ENCODE data around the gene MAGOH. TPM values are rescaled to one million over a fixed set of nuclear protein-coding genes. Genes with fewer than 3 reads are reported as not detected.

MAGOH gene
- total and polyA plus RNA-seq, 10 donors: 26.5 to 105 (median 36.2) TPM

DNA sequence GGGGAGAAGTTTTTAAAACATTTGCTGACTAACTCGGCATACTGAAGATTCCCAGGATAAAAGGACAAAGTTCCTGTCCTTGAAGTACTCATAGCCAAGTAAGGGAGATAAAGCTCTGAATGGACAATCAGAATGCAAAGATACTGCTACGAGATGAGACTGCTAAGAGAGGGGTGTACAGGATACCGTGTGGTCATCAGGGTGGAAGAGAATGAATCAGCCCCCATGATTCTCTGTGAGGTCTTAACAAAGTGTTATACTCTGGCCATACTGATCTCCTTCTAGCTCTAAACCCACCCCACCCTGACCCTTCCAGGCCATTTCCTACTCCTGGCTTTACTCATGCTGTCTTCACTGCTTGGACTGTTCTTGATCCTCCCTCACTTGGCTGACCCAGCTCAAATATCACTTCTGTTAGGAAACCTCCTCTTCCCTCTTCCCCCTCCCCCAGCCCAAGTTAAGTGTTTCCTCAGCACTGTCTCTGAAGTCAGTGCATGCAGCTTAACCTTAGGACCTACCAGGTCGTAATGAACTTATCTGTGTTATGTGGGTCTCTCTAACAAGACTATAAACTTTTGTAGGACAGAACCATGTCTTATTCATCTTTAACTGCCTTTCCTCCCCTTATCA is 15.8 kb upstream of the MAGOH start:
- intact Hi-C loops (cut with DNase I; ENCODE audit: low total_unique reads): no loop called here

DNA sequence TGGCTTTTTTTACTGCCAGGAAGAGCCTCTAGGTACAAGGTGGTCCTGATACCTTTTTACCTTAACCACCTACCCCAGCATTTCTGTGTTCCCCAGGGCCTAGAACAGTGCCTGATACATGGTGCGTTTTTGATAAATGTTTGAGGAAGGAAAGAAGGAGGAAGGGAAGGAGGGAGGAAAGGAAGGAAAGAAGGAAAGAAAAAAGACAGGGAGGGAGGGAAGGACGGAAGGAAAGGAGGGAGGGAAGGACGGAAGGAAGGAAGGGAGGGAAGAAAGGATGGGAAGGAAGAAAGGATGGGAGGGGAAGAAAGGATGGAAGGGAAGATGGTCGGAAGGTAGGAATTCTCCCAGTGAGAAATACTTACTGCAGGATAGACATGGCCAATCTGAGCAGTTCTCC is 12.0 kb upstream of the MAGOH start:
- TF ChIP-seq POLR2AphosphoS5 (IDR thresholded peaks at IDR 0.05) (no peak), POLR2A (IDR thresholded peaks at IDR 0.05) (no peak)
- TF ChIP-seq, protein P1, sequence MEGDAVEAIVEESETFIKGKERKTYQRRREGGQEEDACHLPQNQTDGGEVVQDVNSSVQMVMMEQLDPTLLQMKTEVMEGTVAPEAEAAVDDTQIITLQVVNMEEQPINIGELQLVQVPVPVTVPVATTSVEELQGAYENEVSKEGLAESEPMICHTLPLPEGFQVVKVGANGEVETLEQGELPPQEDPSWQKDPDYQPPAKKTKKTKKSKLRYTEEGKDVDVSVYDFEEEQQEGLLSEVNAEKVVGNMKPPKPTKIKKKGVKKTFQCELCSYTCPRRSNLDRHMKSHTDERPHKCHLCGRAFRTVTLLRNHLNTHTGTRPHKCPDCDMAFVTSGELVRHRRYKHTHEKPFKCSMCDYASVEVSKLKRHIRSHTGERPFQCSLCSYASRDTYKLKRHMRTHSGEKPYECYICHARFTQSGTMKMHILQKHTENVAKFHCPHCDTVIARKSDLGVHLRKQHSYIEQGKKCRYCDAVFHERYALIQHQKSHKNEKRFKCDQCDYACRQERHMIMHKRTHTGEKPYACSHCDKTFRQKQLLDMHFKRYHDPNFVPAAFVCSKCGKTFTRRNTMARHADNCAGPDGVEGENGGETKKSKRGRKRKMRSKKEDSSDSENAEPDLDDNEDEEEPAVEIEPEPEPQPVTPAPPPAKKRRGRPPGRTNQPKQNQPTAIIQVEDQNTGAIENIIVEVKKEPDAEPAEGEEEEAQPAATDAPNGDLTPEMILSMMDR (IDR thresholded peaks at IDR 0.05 in 8 of 11, conservative IDR thresholded peaks at IDR 0.05 in 3 of 11): no peak
- no peaks in the 10 kb centered on the region for H3K9me3 ChIP-seq
- no peaks in the 10 kb centered on the region for H3K27me3 ChIP-seq (replicated peaks in 1 of 7)
- no peak overlapping the region for H3K27ac ChIP-seq
- H3K36me3 ChIP-seq: peaks cover 0 to 55% (median 0%) of the 10 kb centered on the region in 6 donors
- WGBS, 5 donors: 79 to 91% (median 83%) methylated on average over 4 of the region's 4 CpGs
- intact Hi-C loops (cut with DNase I; ENCODE audit: low total_unique reads): no loop called here
- DNase-seq: no peak
- H3K4me1 ChIP-seq: peaks cover 0 to 11% (median 0%) of the 10 kb centered on the region in 6 donors
- no peak overlapping the region for H3K4me3 ChIP-seq

More for the DNA sequence above, 15.8 kb upstream of the MAGOH start:
- Histone ChIP-seq H3K36me3 (peaks cover 0 to 87% (median 0%) of the 10 kb centered on the region in 6 donors), H3K27me3 (replicated peaks in 1 of 7) (no peaks in the 10 kb centered on the region), H3K9me3 (no peaks in the 10 kb centered on the region), H3K4me1 (no peaks in the 10 kb centered on the region), H3K4me3 (no peak overlapping the region), H3K27ac (no peak overlapping the region)
- no peak for DNase-seq
- TF ChIP-seq, protein P1 (IDR thresholded peaks at IDR 0.05 in 8 of 11, conservative IDR thresholded peaks at IDR 0.05 in 3 of 11): no peak
- TF ChIP-seq POLR2AphosphoS5 (IDR thresholded peaks at IDR 0.05) (no peak), POLR2A (IDR thresholded peaks at IDR 0.05) (no peak)
- 77 to 85% (median 80%) methylated on average over 4 of the region's 4 CpGs for WGBS, 5 donors

DNA sequence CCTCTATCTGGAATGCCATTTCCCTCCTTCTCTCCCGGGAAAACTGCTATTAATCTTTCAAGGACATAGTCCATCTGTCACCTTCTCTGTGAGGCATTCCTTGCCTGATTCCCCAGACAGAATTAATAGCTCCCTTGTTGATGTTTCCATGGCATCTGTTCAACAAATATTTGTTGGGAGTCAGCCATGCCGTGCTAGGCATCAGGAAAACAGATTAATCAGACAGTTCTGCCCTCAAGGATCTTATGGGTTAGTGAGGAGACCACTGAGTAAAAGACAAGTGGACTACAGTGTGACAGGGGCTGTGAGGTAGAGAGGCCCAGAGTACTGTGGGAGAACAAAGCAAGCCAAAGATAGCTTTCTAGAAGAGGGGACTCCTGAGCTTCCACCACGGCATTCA is 11.4 kb upstream of the MAGOH start:
- H3K27ac ChIP-seq: no peak overlapping the region
- no peak overlapping the region for H3K4me3 ChIP-seq
- peaks cover 0 to 49% (median 0%) of the 10 kb centered on the region in 6 donors for H3K36me3 ChIP-seq
- H3K27me3 ChIP-seq (replicated peaks in 1 of 7): no peaks in the 10 kb centered on the region
- no peak for DNase-seq
- peaks cover 0 to 11% (median 0%) of the 10 kb centered on the region in 6 donors for H3K4me1 ChIP-seq
- no peaks in the 10 kb centered on the region for H3K9me3 ChIP-seq
- TF ChIP-seq POLR2A (IDR thresholded peaks at IDR 0.05): no peak
- TF ChIP-seq, protein P1 (IDR thresholded peaks at IDR 0.05 in 8 of 11, conservative IDR thresholded peaks at IDR 0.05 in 3 of 11): no peak
- TF ChIP-seq POLR2AphosphoS5 (IDR thresholded peaks at IDR 0.05): no peak
- 80 to 84% (median 83%) methylated on average over 3 of the region's 3 CpGs for WGBS, 5 donors
- intact Hi-C loops (cut with DNase I; ENCODE audit: low total_unique reads): no loop called here

DNA sequence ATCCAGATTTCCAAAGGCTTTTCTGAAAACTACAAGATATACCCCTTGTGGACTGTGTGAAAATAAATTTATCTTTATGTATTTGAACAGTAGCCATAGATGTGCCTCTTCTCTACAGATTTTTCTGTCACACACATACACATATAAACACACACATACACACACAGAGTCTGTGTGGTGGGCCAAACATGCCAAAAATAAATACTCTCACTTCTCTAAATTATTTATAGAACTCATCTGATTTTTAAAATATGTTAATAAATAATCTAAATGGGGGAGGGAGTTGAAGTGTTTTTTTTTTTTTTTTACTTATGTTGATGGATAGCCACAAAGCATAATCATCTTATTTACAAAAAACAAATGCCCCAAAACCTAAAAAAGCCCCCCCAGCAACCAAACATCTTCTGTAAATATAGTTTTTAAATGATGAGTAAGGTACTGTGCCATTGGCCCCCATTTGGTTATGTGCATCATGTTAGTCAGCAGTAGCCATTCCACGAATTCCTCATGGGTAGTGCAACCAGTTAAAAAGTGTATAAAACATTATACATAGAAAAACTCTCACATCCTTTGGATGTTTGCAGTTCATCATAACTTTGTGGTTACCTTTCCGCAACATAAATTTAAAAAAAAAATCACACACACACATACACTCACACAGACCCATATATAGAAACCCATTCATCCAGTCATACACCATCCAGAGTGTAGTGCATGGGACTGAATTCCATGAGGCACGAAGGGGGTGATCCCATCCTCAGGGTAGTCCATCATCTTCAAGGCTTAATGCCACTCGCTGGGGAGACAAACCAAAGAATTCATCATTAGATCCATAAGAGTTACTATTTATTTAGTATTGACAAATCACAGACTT is 8.2 kb upstream of the MAGOH start:
- Histone ChIP-seq H3K4me3 (no peak overlapping the region), H3K27ac (no peak overlapping the region), H3K9me3 (no peaks in the 10 kb centered on the region), H3K4me1 (peaks cover 0 to 11% (median 0%) of the 10 kb centered on the region in 6 donors), H3K36me3 (peaks cover 0 to 26% (median 0%) of the 10 kb centered on the region in 6 donors), H3K27me3 (replicated peaks in 1 of 7) (no peaks in the 10 kb centered on the region)
- no peak for DNase-seq
- TF ChIP-seq, protein P1 (IDR thresholded peaks at IDR 0.05 in 8 of 11, conservative IDR thresholded peaks at IDR 0.05 in 3 of 11): no peak
- TF ChIP-seq POLR2A (IDR thresholded peaks at IDR 0.05) (no peak), POLR2AphosphoS5 (IDR thresholded peaks at IDR 0.05) (no peak)
- 82 to 95% (median 86%) methylated on average over 4 of the region's 4 CpGs for WGBS, 5 donors
- intact Hi-C loops (cut with DNase I; ENCODE audit: low total_unique reads): no loop called here

All from spleen (tissue), 11 donors.